HS-27A (cell line): ENCODE data around the gene PLB1.

ENCODE experiments used
- DNase-seq: peaks from one replicate; pipeline ENCODE4 v3.0.0-alpha.2; 2012; ENCODE audit warnings: low read depth, missing footprints

Gene PLB1

DNA sequence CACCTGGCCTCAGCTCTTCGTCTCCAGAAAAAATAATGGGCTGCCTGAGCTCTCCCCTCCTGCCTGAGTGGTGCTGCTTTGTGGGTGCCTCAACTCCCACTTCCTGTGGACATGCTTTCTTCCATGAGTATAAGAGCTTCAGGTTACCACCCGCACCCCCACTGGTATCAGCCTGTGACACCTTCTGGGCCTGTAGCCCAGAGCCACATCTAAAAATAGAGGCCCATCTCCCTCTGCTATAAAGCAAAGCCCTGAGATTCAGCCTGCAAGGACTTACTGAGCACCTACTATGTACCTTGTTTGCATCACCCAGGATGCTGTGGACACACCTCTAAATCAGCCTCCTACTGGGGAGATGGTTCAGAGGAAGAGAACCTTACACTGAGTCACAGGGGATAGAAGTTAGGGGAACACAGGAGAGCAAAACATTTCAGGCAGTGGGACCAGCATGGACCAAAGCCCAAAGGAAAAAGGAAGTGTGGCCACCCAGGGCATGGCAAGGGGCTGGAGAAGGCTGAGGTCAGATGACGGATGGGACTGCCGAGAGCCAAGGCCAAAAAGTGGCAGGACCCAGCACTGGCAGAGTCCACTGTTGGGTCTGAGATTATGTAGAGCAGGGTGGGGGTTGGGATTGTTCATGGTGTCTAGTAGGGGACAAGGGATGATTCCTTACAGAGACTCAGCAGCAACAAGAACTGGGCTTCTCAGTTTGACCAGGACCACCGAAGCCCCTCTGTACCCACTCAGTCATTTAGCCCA is 132.0 kb downstream of the PLB1 start:
- DNase-seq: no peak

DNA sequence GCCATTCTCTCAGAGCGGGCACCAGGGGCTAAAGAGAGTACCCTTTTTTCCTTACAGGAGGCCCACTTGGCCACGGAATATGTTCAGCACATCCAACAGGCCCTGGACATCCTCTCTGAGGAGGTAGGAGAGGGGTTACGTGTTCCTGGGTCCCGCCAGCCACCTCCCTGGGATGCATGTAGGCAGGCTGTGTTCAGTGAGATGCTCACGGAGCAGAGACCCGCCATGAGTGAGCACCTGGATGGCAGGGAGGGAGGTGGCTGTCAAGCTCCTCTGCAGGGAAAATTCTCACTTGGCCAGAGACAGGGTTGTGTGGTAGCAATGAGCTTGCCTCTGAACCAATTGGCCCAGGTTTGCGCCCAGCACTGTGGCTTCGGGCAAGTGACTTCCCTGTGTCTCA is 132.6 kb downstream of the PLB1 start:
- DNase-seq: no peak

DNA sequence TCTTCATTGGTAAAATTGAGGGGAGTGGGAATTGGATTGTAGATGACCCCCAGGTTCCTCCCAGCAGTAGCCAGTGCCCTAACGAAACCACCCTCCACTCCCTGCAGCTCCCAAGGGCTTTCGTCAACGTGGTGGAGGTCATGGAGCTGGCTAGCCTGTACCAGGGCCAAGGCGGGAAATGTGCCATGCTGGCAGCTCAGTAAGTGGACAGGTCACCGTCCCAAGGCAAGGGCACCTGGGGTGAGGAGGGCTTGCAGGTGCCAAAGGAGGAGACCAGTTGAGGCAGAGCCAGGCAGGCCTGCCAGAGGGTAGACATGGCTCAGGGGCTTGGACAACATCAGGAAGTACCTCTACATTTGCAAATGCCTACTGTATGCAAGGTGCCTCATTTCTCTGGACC is 133.1 kb downstream of the PLB1 start:
- no peak for DNase-seq

DNA sequence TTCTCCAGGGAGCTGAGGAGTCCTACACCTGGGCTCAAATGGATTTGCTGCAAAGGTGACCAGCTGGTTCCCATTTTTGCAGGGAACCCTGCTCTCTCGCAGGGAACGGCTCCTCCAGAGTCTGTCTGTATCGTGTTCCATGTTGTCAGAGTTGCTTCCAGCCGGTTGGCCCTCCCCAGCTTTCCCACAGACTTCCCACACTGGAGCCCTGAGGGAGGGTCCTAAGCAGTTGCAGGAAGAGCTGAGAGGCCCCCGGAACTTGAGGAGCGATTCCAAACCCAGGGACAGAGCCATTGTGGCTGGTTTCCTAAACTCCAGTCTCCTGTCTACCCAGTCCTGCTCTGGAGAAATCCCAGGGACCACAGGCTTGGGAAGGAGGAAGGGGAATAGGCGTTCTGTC is 134.1 kb downstream of the PLB1 start:
- DNase-seq: no peak

DNA sequence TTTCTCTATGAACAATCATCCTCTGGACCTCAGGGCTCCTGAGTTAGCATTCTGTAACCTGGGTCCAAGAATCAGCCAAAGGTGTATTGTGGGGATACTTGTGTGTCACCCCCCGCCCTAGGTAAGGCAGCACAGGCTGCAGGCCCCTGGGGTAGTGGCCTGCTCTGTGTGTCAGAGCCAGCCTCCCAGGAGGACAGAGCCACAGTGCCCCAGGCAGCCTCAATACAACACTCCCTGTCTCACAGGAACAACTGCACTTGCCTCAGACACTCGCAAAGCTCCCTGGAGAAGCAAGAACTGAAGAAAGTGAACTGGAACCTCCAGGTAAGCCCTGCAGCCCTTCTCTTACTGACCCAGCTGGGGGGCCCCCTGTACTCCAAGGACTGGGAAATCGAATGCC is 134.5 kb downstream of the PLB1 start:
- DNase-seq: no peak

DNA sequence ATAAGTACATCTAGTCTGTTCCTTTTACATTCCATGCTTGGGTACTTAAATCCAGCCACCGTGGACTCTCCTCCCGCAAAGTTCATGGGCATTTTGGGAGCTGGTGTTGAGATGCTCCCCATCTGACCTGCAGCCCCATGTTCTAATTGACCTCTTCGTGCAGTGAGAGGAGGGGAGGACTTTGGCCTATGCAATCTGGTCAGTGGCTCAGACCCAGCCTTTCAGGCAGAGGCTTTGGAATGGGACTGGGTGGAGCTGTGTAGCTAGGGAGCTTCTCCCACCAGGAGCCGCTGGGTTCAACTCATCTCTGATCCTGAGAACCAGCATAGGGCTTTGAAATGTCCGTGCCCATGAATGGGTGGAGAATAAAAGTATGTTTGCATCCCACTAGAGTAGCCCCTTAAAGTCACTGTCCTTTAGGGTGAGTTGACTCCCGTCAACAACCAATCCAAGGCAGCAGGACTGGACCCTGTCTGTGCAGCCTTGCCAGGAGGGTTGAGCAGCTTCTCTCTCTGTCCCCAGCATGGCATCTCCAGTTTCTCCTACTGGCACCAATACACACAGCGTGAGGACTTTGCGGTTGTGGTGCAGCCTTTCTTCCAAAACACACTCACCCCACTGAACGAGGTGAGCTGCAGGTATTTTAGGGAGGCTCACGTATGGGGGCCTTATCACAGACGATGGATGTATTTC is 135.8 kb downstream of the PLB1 start:
- no peak for DNase-seq

DNA sequence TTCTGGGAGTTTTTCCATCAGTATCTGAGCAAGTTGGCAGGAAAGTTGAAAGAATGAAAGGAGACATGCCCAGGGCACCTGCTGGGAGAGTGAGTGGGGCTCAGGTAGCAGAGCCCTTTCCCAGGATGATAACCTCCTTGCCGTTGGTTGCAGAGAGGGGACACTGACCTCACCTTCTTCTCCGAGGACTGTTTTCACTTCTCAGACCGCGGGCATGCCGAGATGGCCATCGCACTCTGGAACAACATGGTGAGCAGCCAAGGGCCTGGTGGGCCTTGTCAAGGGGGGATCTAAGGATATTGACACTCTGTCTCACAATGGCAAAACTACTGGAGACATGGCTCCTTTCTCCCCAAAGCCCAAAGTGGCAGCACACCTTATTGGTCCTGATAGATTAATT is 136.9 kb downstream of the PLB1 start:
- DNase-seq: no peak

DNA sequence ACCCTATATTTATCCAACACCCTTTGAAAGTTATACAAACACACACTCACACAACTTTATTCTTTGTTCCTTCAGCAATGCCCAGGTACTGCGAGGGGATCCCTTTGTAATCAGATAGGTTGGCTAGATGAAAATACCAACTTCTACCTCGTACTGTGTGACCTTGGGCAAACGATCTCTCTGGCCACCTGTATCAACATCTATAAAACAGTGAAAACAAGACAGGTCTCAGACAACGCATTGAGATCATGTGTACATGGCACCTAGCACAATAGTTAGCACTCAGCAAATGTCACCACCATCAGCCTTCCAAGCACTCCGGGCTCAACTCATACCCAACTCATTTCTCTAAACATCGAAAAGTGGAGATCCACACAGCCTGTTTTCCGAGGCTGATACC is 137.3 kb downstream of the PLB1 start:
- no peak for DNase-seq

DNA sequence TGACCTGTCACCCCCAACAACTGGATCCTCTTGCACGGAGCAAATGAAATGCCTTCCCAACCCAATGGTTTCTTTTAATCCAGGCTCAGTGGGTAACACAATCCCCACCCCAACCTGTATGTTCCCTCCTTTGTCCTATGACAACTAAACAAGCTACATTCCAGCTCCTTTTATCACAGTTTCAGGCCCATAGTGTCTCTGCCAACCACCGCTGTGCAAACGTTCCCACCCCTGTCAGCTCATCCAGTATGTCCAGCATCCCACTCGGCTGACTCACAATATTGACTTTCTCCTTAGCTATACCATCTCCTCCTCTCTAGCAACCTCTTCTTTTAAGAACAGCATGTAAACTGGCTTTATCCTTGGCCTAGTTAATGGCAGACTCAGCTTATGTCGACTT is 137.9 kb downstream of the PLB1 start:
- DNase-seq: no peak

DNA sequence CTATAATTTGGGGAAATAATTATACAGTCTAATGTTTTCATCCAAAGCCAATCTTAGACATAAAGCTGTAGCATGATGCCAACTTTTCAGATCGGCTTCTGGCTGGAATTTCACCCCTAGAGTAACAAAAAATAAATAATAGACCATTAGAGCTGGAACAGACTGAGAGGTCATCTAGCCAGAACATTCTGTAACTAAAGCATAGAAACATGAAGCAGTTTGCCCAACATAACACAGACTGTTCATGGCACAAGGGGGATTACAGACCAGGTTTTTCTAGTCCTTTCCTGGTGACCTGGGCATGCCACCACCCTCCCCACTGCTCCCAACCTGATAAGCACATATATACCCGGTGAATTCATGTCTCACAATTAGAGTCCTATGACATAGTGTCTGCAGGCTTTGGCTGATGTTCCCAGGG is 139.3 kb downstream of the PLB1 start:
- no peak for DNase-seq

DNA sequence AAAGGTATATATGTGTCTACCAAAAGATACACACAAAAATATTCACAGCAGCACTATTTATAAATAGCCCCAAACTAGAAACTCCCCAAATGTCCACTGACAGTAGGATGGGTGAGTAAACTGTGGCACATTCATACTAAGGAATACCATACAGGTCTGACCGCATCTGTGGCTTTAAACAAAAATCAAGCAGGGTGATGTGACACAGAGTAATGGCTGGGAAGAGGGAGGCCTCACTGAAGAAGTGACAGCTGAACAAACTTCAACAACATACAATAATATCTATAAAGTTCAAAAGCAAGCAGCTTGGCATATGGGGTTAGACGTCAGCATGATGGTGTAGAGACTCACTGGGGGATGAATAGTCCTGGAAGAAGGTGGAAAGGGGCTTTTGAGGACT is 140.6 kb downstream of the PLB1 start:
- no peak for DNase-seq

DNA sequence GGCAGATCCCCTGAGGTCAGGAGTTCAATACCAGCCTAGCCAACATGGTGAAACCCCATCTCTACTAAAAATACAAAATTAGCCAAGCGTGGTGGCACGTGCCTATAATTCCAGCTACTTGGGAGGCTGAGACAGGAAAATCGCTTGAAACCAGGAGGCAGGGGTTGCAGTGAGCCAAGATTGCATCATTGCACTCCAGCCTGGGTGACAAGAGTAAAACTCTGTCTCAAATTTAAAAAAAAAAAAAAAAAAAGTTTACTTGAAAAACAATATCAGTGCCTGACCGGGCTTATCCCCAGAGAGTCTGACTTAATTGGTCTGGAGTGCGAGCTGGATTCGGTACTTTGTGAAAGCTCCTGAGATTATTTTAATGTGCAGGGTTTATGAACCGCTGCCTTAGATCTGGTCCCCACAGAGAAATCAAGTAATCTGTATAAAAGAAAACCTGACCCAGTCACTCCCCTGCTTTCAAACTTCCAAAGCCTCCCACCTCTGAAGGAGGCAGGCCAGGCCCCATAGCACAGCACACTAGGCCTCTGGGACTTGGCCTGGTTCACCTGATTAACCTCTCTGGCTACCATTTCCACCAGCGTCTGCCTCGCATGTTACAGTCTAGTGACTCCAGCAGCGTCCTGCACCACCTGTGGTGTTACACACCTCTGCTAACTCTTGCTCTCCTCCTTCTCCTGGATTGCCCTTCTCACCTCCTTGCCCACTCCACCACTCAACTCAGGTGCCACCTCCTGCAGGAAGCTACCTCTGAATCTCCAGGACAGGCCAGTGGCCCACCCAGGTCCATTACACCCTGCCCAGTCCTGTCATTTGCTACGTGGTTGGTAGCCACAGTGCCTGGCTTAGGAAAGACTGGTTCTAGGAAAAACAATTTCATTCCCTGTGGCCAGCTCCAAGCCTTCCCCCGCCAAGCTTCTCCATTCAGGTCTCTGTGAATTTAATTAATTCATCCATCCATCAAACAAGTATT is 141.5 kb downstream of the PLB1 start:
- DNase-seq: no peak

DNA sequence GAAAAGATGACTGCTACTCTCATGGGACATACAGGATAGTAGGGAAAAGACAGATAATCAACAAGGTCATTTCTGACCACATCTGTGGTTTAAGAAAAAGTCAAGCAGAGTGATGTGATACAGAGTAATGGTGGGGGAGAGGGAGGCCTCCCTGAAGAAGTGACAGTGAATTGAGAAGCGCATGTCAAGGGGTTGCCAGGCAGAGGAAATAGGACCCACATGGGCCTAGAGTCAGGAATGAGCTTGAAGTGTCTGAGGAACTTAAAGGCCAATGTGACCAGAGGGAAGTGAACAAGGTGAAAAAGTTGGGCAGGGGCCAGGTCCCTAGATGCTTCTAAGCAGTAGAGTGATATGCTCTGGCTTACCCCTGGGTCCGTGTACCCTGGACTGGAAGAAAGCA is 142.2 kb downstream of the PLB1 start:
- no peak for DNase-seq

DNA sequence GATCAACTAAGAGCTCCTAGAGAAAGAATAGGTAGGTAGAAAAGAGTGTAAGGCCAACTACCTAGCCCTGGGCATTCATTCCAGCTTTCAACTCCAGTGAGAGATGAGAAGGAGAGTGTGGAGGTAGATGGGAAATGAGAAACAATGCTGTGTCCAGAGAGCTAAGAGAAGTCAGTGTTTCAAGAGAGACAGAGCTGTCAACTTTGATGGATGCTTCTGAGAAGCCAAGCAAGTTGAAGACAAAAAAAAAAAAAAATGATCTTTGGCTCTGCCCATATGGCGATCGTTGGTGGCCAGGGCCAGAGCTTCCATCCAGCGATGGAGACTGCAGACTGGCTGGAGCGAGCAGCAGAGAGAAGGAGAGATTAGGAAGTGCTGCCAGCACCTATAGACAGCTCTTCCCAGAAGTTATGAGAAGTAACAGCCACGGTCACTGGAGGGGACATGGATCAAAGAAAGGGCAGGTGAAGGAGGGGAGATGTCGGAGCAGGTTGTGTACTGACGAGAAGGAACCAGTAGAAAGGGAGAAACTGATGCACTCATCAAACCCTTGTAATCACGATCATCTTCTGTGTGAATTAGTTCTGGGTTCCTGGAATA is 143.3 kb downstream of the PLB1 start:
- no peak for DNase-seq

DNA sequence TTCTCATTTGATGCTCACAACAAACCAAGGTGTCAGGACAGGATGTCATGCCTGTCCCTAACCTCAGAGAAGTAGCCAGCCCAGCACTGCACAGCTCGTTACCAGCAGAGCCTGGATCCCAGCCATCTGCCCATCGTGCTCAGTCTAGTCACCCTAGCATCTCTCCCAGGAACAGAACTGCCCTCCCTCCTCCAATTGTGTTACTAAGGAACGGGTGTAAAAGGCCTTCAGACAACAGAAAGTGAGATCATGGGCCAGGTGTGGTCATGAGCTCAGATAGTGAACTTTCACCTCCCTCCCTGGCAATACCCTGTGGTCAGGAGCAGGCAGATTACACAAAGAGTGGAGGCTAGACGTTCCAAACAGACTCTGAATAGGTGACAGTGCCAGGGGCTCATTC is 144.0 kb downstream of the PLB1 start:
- DNase-seq: no peak

DNA sequence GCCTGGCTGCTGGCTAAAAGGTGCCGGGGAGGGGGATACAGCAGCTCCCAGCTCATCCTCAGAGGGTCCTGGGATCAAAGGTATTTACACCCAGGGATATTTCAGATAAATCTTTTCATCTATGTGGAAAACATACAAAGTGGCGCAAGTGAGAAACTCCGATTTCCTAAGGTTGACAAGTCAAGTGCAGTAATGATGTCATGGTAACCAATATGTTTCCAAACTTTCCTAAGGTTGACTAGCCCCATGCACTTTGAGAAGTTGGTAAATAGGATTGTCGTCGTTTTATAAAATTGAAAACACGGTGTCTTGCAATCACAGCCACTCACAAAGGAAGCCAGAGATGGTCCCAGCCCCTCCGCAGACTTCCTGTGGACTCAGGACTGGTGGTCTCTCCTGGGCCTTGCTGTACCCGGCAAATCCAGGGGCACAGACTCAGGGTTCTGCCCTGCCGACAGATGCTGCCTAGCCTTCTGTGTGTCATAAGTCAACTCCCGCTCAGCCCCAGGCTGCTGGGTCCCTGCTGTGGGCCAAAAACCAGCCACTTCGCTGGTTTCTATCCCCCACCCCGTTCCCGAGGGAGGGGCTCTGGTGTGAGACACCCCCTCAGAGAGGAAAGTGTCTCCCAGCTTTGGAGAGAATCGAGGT is 144.5 kb downstream of the PLB1 start:
- no peak for DNase-seq

DNA sequence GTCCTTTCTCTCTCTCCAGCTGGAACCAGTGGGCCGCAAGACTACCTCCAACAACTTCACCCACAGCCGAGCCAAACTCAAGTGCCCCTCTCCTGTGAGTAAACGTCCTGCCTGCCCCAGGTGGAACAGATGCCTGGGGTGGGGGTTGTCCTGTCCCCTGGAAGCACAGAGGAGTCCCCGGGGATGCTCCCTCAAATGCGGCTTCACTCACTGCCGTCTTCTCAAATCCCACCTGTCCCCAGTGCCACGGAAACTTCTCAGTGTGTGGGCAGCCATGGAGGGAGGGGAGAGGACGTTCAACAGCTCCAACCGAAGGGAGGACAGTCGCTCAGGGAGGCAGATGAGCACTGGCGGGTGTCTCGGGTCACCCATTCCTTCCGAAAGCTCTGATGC is 145.0 kb downstream of the PLB1 start:
- no peak for DNase-seq

DNA sequence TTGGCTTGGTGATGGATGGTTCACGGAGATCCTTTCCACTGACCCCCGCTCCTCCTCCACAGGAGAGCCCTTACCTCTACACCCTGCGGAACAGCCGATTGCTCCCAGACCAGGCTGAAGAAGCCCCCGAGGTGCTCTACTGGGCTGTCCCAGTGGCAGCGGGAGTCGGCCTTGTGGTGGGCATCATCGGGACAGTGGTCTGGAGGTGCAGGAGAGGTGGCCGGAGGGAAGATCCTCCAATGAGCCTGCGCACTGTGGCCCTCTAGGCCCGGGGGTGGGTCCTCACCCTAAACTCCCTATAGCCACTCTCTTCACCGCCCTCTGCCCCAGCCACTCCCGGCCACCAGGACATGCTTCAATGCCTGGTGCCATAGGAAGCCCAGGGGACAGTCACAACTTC is 146.9 kb downstream of the PLB1 start:
- DNase-seq: no peak

DNA sequence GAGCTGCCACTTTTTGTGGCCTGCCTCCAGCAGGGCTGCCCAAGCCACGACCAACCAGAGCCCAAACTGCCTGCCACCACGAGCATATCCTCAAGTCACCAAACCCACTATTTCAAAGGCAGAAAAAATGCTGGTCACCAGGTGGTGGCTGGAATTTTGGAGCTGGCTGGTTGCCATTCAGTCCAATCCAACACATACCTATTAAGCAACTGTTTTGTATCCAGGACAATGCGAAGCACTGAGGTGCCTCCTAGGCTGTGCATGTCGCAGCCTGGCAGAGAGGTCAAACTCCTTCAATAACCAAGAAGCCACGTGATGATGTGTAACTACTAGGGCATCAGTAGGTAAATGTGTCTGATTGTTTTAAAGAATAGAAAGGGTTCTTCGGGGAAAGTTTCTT is 147.5 kb downstream of the PLB1 start:
- DNase-seq: no peak

DNA sequence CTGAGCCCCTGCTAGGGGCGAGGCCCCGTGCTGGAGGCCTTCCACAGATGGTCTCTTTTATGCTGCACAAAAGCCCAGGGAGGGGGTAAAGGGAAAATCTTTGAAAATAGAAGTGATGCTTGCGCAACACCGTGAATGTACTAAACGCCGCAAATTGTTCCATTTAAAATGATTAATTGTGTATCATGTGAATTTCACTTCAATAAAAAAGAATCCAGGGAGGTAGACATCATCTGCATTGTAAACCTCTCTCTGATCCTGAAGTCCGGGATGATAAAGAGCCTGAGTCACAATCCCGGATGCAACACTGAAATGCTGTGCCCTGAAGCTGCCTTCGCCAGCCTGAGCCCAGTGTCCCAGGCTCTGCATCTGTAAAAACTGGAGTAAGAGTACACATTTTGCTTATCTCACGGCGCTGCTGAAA is 148.1 kb downstream of the PLB1 start:
- no peak for DNase-seq

DNA sequence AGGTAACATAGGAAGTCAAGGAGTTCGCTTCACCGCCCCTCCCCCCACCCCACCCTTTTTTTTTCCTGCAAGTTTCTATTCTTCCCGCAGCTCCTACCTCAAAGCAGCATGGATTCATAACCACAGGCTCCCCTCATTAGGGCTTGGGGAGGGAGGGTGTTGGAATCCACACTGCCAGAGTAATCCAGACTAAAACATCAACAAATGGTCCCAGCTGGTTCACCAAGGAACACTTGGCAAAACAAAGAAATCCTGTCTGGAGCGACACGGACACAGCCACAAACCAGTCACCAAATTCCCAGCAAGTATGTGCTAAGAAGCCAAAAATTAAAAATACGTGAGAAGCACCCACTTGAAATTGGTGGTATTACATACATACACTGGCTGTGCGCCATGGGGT is 148.9 kb downstream of the PLB1 start:
- DNase-seq: no peak

DNA sequence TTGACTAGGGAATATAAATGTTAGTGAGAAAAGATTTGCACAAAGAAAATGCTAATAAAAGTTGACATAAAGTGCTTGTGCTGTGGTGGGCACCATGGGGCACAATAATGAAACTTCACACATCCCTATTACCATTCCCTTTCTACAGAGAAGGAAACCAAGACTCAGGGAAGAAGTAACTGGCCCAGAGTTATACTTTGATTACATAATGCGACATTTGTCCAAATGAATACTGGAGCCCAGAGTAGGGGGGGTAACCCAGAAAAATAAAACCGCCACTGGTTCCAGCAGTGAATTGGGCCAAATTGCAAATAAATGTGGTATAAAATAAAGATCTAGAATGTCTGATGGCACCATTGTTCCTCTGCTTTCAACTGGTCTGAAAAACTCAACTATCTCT is 149.7 kb downstream of the PLB1 start:
- no peak for DNase-seq
